ENCODE data around the gene POGLUT3.

DNA sequence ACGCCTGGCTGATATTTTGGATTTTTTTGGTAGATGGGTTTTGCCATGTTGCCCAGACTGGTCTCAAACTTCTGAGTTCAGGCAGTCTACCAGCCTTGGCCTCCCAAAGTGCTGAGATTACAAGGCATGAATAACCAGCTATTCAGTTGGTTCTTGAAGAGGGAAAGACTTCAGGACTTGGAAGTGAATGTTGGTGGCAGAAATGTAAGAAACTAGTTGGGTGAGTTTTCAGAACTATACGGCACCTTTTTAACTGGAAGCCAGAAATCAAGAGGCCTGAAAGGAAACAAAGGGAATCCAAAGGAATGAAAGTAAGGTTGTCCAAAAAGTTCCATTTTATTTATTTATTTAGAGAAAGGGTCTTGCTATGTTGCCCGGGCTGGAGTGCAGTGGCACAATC, 2.9 kb downstream of the POGLUT3 start:
- no peak for TF ChIP-seq POLR2A (IDR thresholded peaks at IDR 0.05)
- TF ChIP-seq, protein P1, sequence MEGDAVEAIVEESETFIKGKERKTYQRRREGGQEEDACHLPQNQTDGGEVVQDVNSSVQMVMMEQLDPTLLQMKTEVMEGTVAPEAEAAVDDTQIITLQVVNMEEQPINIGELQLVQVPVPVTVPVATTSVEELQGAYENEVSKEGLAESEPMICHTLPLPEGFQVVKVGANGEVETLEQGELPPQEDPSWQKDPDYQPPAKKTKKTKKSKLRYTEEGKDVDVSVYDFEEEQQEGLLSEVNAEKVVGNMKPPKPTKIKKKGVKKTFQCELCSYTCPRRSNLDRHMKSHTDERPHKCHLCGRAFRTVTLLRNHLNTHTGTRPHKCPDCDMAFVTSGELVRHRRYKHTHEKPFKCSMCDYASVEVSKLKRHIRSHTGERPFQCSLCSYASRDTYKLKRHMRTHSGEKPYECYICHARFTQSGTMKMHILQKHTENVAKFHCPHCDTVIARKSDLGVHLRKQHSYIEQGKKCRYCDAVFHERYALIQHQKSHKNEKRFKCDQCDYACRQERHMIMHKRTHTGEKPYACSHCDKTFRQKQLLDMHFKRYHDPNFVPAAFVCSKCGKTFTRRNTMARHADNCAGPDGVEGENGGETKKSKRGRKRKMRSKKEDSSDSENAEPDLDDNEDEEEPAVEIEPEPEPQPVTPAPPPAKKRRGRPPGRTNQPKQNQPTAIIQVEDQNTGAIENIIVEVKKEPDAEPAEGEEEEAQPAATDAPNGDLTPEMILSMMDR (IDR thresholded peaks at IDR 0.05): no peak
